ENCODE results near the gene TIAM2.

TIAM2 gene

DNA sequence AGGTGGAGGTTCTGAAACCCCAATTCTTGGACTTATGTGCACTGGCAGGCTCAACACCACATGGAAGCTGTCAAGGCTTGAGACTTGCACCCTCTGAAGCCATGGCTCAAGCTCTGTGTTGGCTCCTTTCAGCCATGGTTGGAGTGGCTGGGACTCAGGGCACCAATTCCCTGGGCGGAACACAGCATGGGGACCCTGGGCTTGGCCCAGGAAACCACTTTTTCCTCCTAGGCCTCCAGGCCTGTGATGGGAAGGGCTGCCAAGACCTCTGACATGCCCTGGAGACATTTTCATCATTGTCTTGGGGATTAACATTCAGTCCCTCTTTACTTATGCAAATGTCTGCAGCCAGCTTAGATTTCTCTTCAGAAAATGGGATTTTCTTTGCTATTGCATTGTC lies 242.5 kb downstream of the TIAM2 start:
- POLR2A ChIA-PET, result no interaction called here

DNA sequence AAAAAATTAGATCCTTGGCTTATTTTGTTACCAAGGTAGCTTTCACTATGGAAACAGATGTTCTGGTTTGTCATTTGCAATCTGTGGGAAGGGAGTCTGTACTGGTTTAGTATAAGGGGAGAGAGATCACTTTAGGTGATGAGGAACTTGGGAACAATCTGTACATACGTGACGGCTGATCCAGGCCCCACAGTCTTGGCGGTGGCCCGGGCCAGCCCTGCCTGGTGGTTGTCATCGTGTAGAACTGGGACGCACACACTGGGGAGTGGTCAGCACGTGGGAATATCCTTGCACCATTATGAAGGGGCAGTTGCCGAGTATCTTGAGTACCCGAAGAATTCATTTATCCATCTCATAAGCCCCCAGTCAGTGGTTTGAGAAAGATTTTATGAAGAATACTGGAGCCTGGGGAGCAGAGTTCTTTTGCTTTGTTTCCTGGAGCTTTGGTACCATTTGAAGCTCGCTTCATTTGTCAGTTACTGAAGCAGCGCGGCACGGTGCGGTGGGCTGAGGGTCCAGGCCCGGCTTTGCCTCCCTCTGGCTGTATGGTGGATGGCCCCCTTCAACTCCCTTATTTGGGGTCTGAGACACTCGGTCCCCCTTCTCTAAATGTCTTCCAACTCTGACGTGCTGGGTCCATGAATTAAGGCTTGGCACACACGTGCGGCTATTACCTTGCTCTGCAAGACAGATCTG lies 245.9 kb downstream of the TIAM2 start:
- ChIA-PET CTCF (no interaction called here), POLR2A (no interaction called here)
- DNase-seq (ENCODE audit: extremely low spot score), result no peak
- TF ChIP-seq FOXM1 (IDR thresholded peaks at IDR 0.05; ENCODE audit: borderline replicate concordance), result no peak
- no peak for TF ChIP-seq TARDBP (IDR thresholded peaks at IDR 0.05)
- no peak for TF ChIP-seq ELF4 (IDR thresholded peaks at IDR 0.05)
- no peak for TF ChIP-seq SUZ12 (IDR thresholded peaks at IDR 0.05)
- TF ChIP-seq L3MBTL2 (conservative IDR thresholded peaks at IDR 0.05), result no peak
- no peak for TF ChIP-seq FOXA1 (IDR thresholded peaks at IDR 0.05)
- no peak for TF ChIP-seq FOXK2 (IDR thresholded peaks at IDR 0.05)
- TF ChIP-seq CTBP1 (IDR thresholded peaks at IDR 0.05; ENCODE audit: borderline replicate concordance), result no peak
- TF ChIP-seq SP1 (IDR thresholded peaks at IDR 0.05), result no peak
- TF ChIP-seq, protein P1, sequence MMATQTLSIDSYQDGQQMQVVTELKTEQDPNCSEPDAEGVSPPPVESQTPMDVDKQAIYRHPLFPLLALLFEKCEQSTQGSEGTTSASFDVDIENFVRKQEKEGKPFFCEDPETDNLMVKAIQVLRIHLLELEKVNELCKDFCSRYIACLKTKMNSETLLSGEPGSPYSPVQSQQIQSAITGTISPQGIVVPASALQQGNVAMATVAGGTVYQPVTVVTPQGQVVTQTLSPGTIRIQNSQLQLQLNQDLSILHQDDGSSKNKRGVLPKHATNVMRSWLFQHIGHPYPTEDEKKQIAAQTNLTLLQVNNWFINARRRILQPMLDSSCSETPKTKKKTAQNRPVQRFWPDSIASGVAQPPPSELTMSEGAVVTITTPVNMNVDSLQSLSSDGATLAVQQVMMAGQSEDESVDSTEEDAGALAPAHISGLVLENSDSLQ (IDR thresholded peaks at IDR 0.05), result no peak
- TF ChIP-seq ZNF384 (IDR thresholded peaks at IDR 0.05), result no peak
- TF ChIP-seq NFRKB (IDR thresholded peaks at IDR 0.05), result no peak
- no peak for TF ChIP-seq LEF1 (IDR thresholded peaks at IDR 0.05; ENCODE audit: borderline replicate concordance)
- TF ChIP-seq BHLHE40 (IDR thresholded peaks at IDR 0.05; ENCODE audit: borderline replicate concordance), result no peak
- TF ChIP-seq HDGF (IDR thresholded peaks at IDR 0.05; ENCODE audit: borderline replicate concordance), result no peak
- no peak for TF ChIP-seq ARNT (IDR thresholded peaks at IDR 0.05)

More for the DNA sequence above, 242.5 kb downstream of the TIAM2 start:
- TF ChIP-seq L3MBTL2 (conservative IDR thresholded peaks at IDR 0.05), result no peak
- no peak for TF ChIP-seq ARNT (IDR thresholded peaks at IDR 0.05)
- TF ChIP-seq BHLHE40 (IDR thresholded peaks at IDR 0.05; ENCODE audit: borderline replicate concordance), result no peak
- TF ChIP-seq CTBP1 (IDR thresholded peaks at IDR 0.05; ENCODE audit: borderline replicate concordance), result no peak
- no peak for TF ChIP-seq FOXK2 (IDR thresholded peaks at IDR 0.05)
- no peak for TF ChIP-seq ELF4 (IDR thresholded peaks at IDR 0.05)
- TF ChIP-seq, protein P1 (IDR thresholded peaks at IDR 0.05), result no peak
- TF ChIP-seq SP1 (IDR thresholded peaks at IDR 0.05), result no peak
- TF ChIP-seq SUZ12 (IDR thresholded peaks at IDR 0.05), result no peak
- no peak for TF ChIP-seq TARDBP (IDR thresholded peaks at IDR 0.05)
- TF ChIP-seq ZNF384 (IDR thresholded peaks at IDR 0.05), result no peak
- TF ChIP-seq HDGF (IDR thresholded peaks at IDR 0.05; ENCODE audit: borderline replicate concordance), result no peak
- no peak for TF ChIP-seq LEF1 (IDR thresholded peaks at IDR 0.05; ENCODE audit: borderline replicate concordance)
- no peak for TF ChIP-seq NFRKB (IDR thresholded peaks at IDR 0.05)
- no peak for TF ChIP-seq FOXM1 (IDR thresholded peaks at IDR 0.05; ENCODE audit: borderline replicate concordance)
- no peak for TF ChIP-seq FOXA1 (IDR thresholded peaks at IDR 0.05)
- no peak for DNase-seq (ENCODE audit: extremely low spot score)
- CTCF ChIA-PET, result no interaction called here

GRCh38 chr6:155241966-155242365 lies 246.9 kb downstream of the TIAM2 start:
- POLR2A ChIA-PET, result no interaction called here
- TF ChIP-seq LEF1 (IDR thresholded peaks at IDR 0.05; ENCODE audit: borderline replicate concordance) (no peak), FOXK2 (IDR thresholded peaks at IDR 0.05) (no peak), L3MBTL2 (conservative IDR thresholded peaks at IDR 0.05) (no peak), SP1 (IDR thresholded peaks at IDR 0.05) (no peak), FOXM1 (IDR thresholded peaks at IDR 0.05; ENCODE audit: borderline replicate concordance) (no peak)
- CTCF ChIA-PET, result no interaction called here
- DNase-seq (ENCODE audit: extremely low spot score), result no peak

DNA sequence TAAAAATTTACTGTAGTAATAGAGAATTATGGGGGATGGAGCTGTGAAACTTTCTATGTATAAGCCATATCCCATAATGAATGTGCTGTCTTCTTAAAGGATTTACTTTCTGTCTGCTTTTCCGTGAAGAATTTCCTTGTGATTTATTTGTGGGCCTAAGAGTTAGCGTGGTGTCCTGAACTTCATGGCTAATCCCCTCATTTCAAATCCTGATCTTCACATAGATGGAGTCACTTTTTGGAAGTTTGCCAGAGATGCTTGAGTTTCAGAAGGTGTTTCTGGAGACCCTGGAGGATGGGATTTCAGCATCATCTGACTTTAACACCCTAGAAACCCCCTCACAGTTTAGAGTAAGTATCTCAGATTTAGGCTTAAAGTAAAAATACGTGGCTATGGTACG lies 249.3 kb downstream of the TIAM2 start:
- ChIA-PET CTCF (no interaction called here), POLR2A (no interaction called here)
- no peak for DNase-seq (ENCODE audit: extremely low spot score)
- no peak for TF ChIP-seq FOXM1 (IDR thresholded peaks at IDR 0.05; ENCODE audit: borderline replicate concordance)
- TF ChIP-seq ELF4 (IDR thresholded peaks at IDR 0.05), result no peak
- no peak for TF ChIP-seq BHLHE40 (IDR thresholded peaks at IDR 0.05; ENCODE audit: borderline replicate concordance)

DNA sequence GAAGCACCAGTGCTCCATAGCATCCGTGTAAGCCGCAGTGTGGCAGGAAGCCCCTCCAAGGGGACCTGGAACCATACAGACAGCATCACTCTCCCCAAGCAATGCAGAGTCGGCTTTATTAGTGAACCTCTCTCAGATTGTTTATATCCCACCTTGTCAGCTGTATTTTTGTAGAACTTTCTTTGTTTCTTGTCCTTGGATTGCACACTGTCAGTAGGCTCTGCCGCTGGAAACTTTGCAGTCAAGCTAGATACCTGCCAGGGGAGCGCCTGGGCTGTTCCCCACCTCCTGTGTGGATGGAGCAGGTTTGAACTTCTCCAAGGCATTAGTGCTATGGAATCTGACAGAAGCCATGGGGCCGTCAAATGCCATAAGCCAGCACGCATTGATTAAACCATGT lies 250.1 kb downstream of the TIAM2 start:
- DNase-seq (ENCODE audit: extremely low spot score), result no peak
- POLR2A ChIA-PET, result no interaction called here
- CTCF ChIA-PET, result interaction anchor here (0.6 to 1.0 kb wide), 2 partner anchors 27 to 291 kb away, joined by 3 read pairs; no protein-coding TSS in a partner anchor
- TF ChIP-seq FOXM1 (IDR thresholded peaks at IDR 0.05; ENCODE audit: borderline replicate concordance) (no peak), ELF4 (IDR thresholded peaks at IDR 0.05) (no peak), ZNF384 (IDR thresholded peaks at IDR 0.05) (no peak), SUZ12 (IDR thresholded peaks at IDR 0.05) (no peak), BHLHE40 (IDR thresholded peaks at IDR 0.05; ENCODE audit: borderline replicate concordance) (no peak), SP1 (IDR thresholded peaks at IDR 0.05) (no peak), NFRKB (IDR thresholded peaks at IDR 0.05) (no peak), FOXK2 (IDR thresholded peaks at IDR 0.05) (no peak), LEF1 (IDR thresholded peaks at IDR 0.05; ENCODE audit: borderline replicate concordance) (no peak), HDGF (IDR thresholded peaks at IDR 0.05; ENCODE audit: borderline replicate concordance) (no peak), FOXA1 (IDR thresholded peaks at IDR 0.05) (no peak), CTBP1 (IDR thresholded peaks at IDR 0.05; ENCODE audit: borderline replicate concordance) (no peak)

DNA sequence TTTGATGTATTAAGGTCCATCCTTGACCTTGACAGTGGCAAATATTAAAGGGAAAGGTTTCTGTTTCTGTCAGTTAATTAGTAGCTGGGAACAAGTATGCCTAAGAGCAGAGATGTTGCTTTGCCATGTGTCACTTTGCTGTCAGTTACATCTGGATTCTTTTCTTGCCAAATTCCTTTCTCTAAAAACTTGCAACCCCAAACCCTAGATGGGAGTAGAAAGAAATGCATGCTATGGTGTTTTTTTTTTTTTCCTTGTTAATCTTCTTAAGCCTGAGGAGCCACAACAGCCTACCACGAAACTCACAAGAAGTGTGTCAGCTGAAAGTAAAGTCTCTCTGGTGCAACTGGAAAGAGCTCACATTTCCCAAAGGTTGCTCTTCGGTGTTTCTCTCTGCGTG lies 250.7 kb downstream of the TIAM2 start:
- TF ChIP-seq FOXK2 (IDR thresholded peaks at IDR 0.05), result no peak
- TF ChIP-seq BHLHE40 (IDR thresholded peaks at IDR 0.05; ENCODE audit: borderline replicate concordance), result no peak
- no peak for TF ChIP-seq SUZ12 (IDR thresholded peaks at IDR 0.05)
- no peak for TF ChIP-seq L3MBTL2 (conservative IDR thresholded peaks at IDR 0.05)
- no peak for TF ChIP-seq LEF1 (IDR thresholded peaks at IDR 0.05; ENCODE audit: borderline replicate concordance)
- TF ChIP-seq FOXA1 (IDR thresholded peaks at IDR 0.05), result no peak
- TF ChIP-seq ELF4 (IDR thresholded peaks at IDR 0.05), result no peak
- TF ChIP-seq ZNF384 (IDR thresholded peaks at IDR 0.05), result no peak
- no peak for TF ChIP-seq HDGF (IDR thresholded peaks at IDR 0.05; ENCODE audit: borderline replicate concordance)
- POLR2A ChIA-PET, result no interaction called here
- no peak for DNase-seq (ENCODE audit: extremely low spot score)
- CTCF ChIA-PET, result interaction anchor here (1.0 kb wide), 1 partner anchor 26 kb away, joined by 3 read pairs; no protein-coding TSS in a partner anchor

DNA sequence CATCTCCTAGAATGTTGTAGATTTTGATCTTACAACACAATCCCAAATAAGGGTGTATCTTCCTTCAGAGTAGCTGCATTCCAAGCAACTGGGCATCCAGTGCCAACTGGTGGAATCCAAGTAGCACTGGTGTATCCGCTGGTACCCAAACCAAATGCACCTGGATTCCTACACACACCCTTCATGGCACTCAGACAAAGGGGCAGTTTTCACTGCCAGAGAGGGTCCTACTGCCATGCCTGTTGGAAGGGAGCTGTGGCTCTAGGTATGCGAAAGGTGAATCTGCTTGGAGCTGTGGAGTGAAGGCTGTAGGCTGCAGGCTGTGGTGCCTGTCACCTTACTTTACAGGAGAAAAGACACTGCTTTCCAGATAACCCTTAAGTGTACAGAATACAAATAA lies 251.7 kb downstream of the TIAM2 start:
- ChIA-PET POLR2A (no interaction called here), CTCF (no interaction called here)
- no peak for TF ChIP-seq ZNF384 (IDR thresholded peaks at IDR 0.05)
- no peak for TF ChIP-seq NFRKB (IDR thresholded peaks at IDR 0.05)
- no peak for TF ChIP-seq FOXA1 (IDR thresholded peaks at IDR 0.05)
- TF ChIP-seq SP1 (IDR thresholded peaks at IDR 0.05), result no peak
- TF ChIP-seq SUZ12 (IDR thresholded peaks at IDR 0.05), result no peak
- no peak for TF ChIP-seq BHLHE40 (IDR thresholded peaks at IDR 0.05; ENCODE audit: borderline replicate concordance)
- no peak for TF ChIP-seq L3MBTL2 (conservative IDR thresholded peaks at IDR 0.05)
- TF ChIP-seq FOXK2 (IDR thresholded peaks at IDR 0.05), result no peak
- TF ChIP-seq ARNT (IDR thresholded peaks at IDR 0.05), result no peak
- TF ChIP-seq ELF4 (IDR thresholded peaks at IDR 0.05), result no peak
- no peak for TF ChIP-seq FOXM1 (IDR thresholded peaks at IDR 0.05; ENCODE audit: borderline replicate concordance)
- TF ChIP-seq TARDBP (IDR thresholded peaks at IDR 0.05), result no peak
- no peak for TF ChIP-seq CTBP1 (IDR thresholded peaks at IDR 0.05; ENCODE audit: borderline replicate concordance)
- DNase-seq (ENCODE audit: extremely low spot score), result no peak

Measured in HEK293T (cell line).